Uterus (tissue), 4 donors: ENCODE measurements around the gene ULK4. TPM values are rescaled to one million over a fixed set of nuclear protein-coding genes. Genes with fewer than 3 reads are reported as not detected.

ENCODE experiments used
- DNase-seq, 2 donors: peaks; one replicate each; pipeline ENCODE4 v3.0.0-alpha.2; 2019 to 2020
- H3K27ac ChIP-seq, 2 donors: fragments of 200-600 bp; sonication (generic); 1 replicate in 1 of 2; 2 replicates in 1 of 2; pipeline ENCODE4 v1.5.1; 2016 to 2018
- H3K27me3 ChIP-seq, 2 donors: fragments of 200-600 bp; sonication (generic); one replicate each; pipeline ENCODE4 v1.5.1; 2018 to 2019; ENCODE audit warnings: control low read depth in 1 of 2
- H3K36me3 ChIP-seq, 2 donors: fragments of 200-600 bp; sonication (generic); one replicate each; pipeline ENCODE4 v1.5.1; 2019; ENCODE audit warnings: control low read depth in 1 of 2
- H3K4me1 ChIP-seq, 2 donors: fragments of 200-600 bp; sonication (generic); one replicate each; pipeline ENCODE4 v1.5.1; 2018 to 2019; ENCODE audit warnings: control low read depth in 1 of 2
- H3K4me3 ChIP-seq, 2 donors: fragments of 200-600 bp; sonication (generic); 1 replicate in 1 of 2; 2 replicates in 1 of 2; pipeline ENCODE4 v1.5.1; 2018 to 2019; ENCODE audit warnings: mild to moderate bottlenecking in 1 of 2
- H3K9me3 ChIP-seq, 2 donors: fragments of 200-600 bp; sonication (generic); one replicate each; pipeline ENCODE4 v1.5.1; 2019; ENCODE audit warnings: control low read depth in 1 of 2
- CTCF ChIP-seq, 4 experiments: fragments of 200-600 bp in 2 of 4; fragments of 450-650 bp in 2 of 4; sonication (generic) in 2 of 4; IDR thresholded peaks; one replicate each; pipeline ENCODE4 v1.5.1; 2016 to 2019; ENCODE audit warnings: antibody characterized with exemption in 4 of 4, mild to moderate bottlenecking in 2 of 4, moderate library complexity in 1 of 4
- POLR2A ChIP-seq, 2 donors: fragments of 450-650 bp; IDR thresholded peaks; one replicate each; pipeline ENCODE4 v1.6.1; 2016; ENCODE audit warnings: antibody characterized with exemption in 2 of 2, mild to moderate bottlenecking in 1 of 2, moderate library complexity in 1 of 2
- intact Hi-C: fragments of 100-400 bp; cut with DNase I; formaldehyde crosslinking; loops from one replicate; pipeline ENCODE4 v1.15.1; 2023; ENCODE audit warnings: low total_unique reads
- total RNA-seq, 4 donors: library from RNA; depleted of rRNA in 3 of 4; stranded (reverse); fragments of >200 nt in 3 of 4; gene quantifications; one replicate each; pipeline versions ENCODE4 v1.1.0 to v1.2.4, GENCODE V29; 2014 to 2023
- donor health status: DM: yes; HTN: yes; CAD: no.

The ULK4 gene
- total RNA-seq, 4 donors from 2014 or later, result 8.7 to 118 (median 26.1) TPM

- Histone ChIP-seq H3K27ac (no peak overlapping the region), H3K36me3 (no peaks in the 10 kb centered on the region), H3K27me3 (no peaks in the 10 kb centered on the region), H3K4me1 (no peaks in the 10 kb centered on the region), H3K9me3 (no peaks in the 10 kb centered on the region), H3K4me3 (no peak overlapping the region)
- TF ChIP-seq CTCF (IDR thresholded peaks at IDR 0.05) (no peak), POLR2A (IDR thresholded peaks at IDR 0.05) (no peak)
- intact Hi-C loops, result no loop called here
- DNase-seq, result no peak
These were observed 696.1 kb downstream of the ULK4 start for GRCh38 chr3:41265823-41266273.

- no peak for TF ChIP-seq CTCF (IDR thresholded peaks at IDR 0.05)
- TF ChIP-seq POLR2A (IDR thresholded peaks at IDR 0.05), result no peak
- H3K27ac ChIP-seq, result no peak overlapping the region
- no peaks in the 10 kb centered on the region for H3K4me1 ChIP-seq
- no peaks in the 10 kb centered on the region for H3K27me3 ChIP-seq
- no peaks in the 10 kb centered on the region for H3K9me3 ChIP-seq
- H3K4me3 ChIP-seq, result no peak overlapping the region
- intact Hi-C loops, result no loop called here
- DNase-seq, result no peak
- H3K36me3 ChIP-seq, result no peaks in the 10 kb centered on the region
These were observed 696.8 kb downstream of the ULK4 start for GRCh38 chr3:41265011-41265545.

- Histone ChIP-seq H3K27me3 (no peaks in the 10 kb centered on the region), H3K9me3 (no peaks in the 10 kb centered on the region), H3K27ac (no peak overlapping the region), H3K4me1 (no peaks in the 10 kb centered on the region), H3K4me3 (no peak overlapping the region), H3K36me3 (no peaks in the 10 kb centered on the region)
- no peak for DNase-seq
- TF ChIP-seq POLR2A (IDR thresholded peaks at IDR 0.05) (no peak), CTCF (IDR thresholded peaks at IDR 0.05) (no peak)
- intact Hi-C loops, result no loop called here
These were observed 701.8 kb downstream of the ULK4 start for GRCh38 chr3:41260063-41260450.

GRCh38 chr3:41259449-41260062 is 702.3 kb downstream of the ULK4 start:
- H3K9me3 ChIP-seq, result no peaks in the 10 kb centered on the region
- intact Hi-C loops, result no loop called here
- H3K4me1 ChIP-seq, result no peaks in the 10 kb centered on the region
- H3K27ac ChIP-seq, result no peak overlapping the region
- H3K27me3 ChIP-seq, result no peaks in the 10 kb centered on the region
- H3K4me3 ChIP-seq, result no peak overlapping the region
- no peak for DNase-seq
- TF ChIP-seq POLR2A (IDR thresholded peaks at IDR 0.05), result no peak
- no peak for TF ChIP-seq CTCF (IDR thresholded peaks at IDR 0.05)
- H3K36me3 ChIP-seq, result no peaks in the 10 kb centered on the region

- intact Hi-C loops, result no loop called here
- no peak overlapping the region for H3K27ac ChIP-seq
- no peak for TF ChIP-seq POLR2A (IDR thresholded peaks at IDR 0.05)
- no peak for TF ChIP-seq CTCF (IDR thresholded peaks at IDR 0.05)
- H3K36me3 ChIP-seq, result no peaks in the 10 kb centered on the region
- no peak overlapping the region for H3K4me3 ChIP-seq
- H3K4me1 ChIP-seq, result no peaks in the 10 kb centered on the region
- DNase-seq, result no peak
- H3K27me3 ChIP-seq, result no peaks in the 10 kb centered on the region
- H3K9me3 ChIP-seq, result no peaks in the 10 kb centered on the region
These were observed 703.6 kb downstream of the ULK4 start for GRCh38 chr3:41258239-41258800.
